Heart right ventricle (tissue), 16 donors: Measurements from ENCODE around the gene FANCC. TPM values are rescaled to one million over a fixed set of nuclear protein-coding genes. Genes with fewer than 3 reads are reported as not detected.

ENCODE experiments used
- ATAC-seq, 8 donors: fragments of 200-7000 bp; cut with Tn5 transposase; one replicate each; pipeline ENCODE4 v1.9.1; 2020; ENCODE audit warnings: mild to moderate bottlenecking in 8 of 8, moderate library complexity in 8 of 8, moderate number of reproducible peaks in 1 of 8
- DNase-seq, 2 donors: peaks; one replicate each; pipeline ENCODE4 v3.0.0-alpha.2; 2020
- H3K27ac ChIP-seq, 10 donors: fragments of 200-600 bp; sonication (generic) in 2 of 10; one replicate each; pipeline versions ENCODE4 v1.5.0 to v1.8.0; 2020 to 2022; ENCODE audit warnings: mild to moderate bottlenecking in 3 of 10
- H3K27me3 ChIP-seq, 7 donors: fragments of 200-600 bp; one replicate each; pipeline ENCODE4 v1.8.0; 2021 to 2022; ENCODE audit warnings: mild to moderate bottlenecking in 2 of 7
- H3K36me3 ChIP-seq, 9 donors: fragments of 200-600 bp; sonication (generic) in 1 of 9; one replicate each; pipeline versions ENCODE4 v1.5.0 to v1.8.0; 2020 to 2022; ENCODE audit warnings: mild to moderate bottlenecking in 2 of 9
- H3K4me1 ChIP-seq, 9 donors: fragments of 200-600 bp; sonication (generic) in 1 of 9; one replicate each; pipeline versions ENCODE4 v1.5.0 to v1.8.0; 2020 to 2022; ENCODE audit warnings: mild to moderate bottlenecking in 4 of 9
- H3K4me3 ChIP-seq, 10 donors: fragments of 200-600 bp; sonication (generic) in 2 of 10; one replicate each; pipeline versions ENCODE4 v1.5.0 to v1.8.0; 2020 to 2022; ENCODE audit warnings: mild to moderate bottlenecking in 7 of 10, moderate library complexity in 2 of 10
- H3K9me3 ChIP-seq, 11 donors: fragments of 200-600 bp in 10 of 11; sonication (generic) in 2 of 11; one replicate each; pipeline versions ENCODE4 v1.5.0 to v1.8.0; 2013 to 2022; ENCODE audit warnings: mild to moderate bottlenecking in 2 of 11, control low read depth in 1 of 11, moderate library complexity in 1 of 11
- WGBS, 2 donors: extraction: QIAGEN DNeasy Blood & Tissue Kit; methylation state at CpG; one replicate each; pipeline ENCODE4 v1.1.7; 2013; ENCODE audit warnings: inconsistent platforms in 1 of 2; 5-methylcytosine and 5-hydroxymethylcytosine counted together
- intact Hi-C, 10 donors: fragments of 100-400 bp; cut with DNase I; formaldehyde crosslinking; loops; one replicate each; pipeline versions ENCODE4 v1.11.1 to v1.14.2; 2022
- polyA plus RNA-seq, 2 donors: library from polyadenylated mRNA; stranded (reverse); fragments of 200-250 nt; gene quantifications; one replicate each; pipeline ENCODE4 v1.2.3, GENCODE V29; 2013
- total RNA-seq, 10 donors: library from RNA; stranded (reverse); fragmentation: NEBNext Ultra II Directional in 3 of 10; extraction: Animal tissue kit (Norgen Biotek cat#: 25700) in 3 of 10; gene quantifications; one replicate each; pipeline versions ENCODE4 v1.2.1 to v1.2.4, GENCODE V29; 2021 to 2023
- TF ChIP-seq, protein P1 (sequence below), 9 donors: fragments of 200-600 bp; sonication (generic) in 2 of 9; IDR thresholded peaks; one replicate each; pipeline versions ENCODE4 v1.5.0 to v1.8.0; 2021 to 2022; ENCODE audit warnings: antibody characterized with exemption in 9 of 9, mild to moderate bottlenecking in 5 of 9, moderate library complexity in 1 of 9
- donor health status: Arrhythmogenic right ventricular cardiomyopathy.
- donor health status: ischemic (EF 13 %, LVEDD 7.1; RV severe dilation, severe dysfunction).
- donor health status: healthy with polysubstance abuse.
- donor health status: DM: no; HTN: yes; CAD: no.
- donor health status: DM: no; HTN: no; CAD: no.
- donor health status: ischemic (EF 25% LVEDD 6.9; RV normal size, moderate dysfunction).
- donor health status: ischemic (EF 25% LVEDD 5.7; RV mildly dilated, moderate dysfunction).
- donor health status: healthy.
- donor health status: DM: yes; HTN: yes; CAD: no.
- donor health status: Ischemic cardiomyopathy.
- donor health status: ischemic (EF 35%, LVEDD 5.7; RV mildly dilated, moderate dysfunction).
- donor health status: nonischemic (EF 11% LVEDD 7.7; RV severe dilation, severe dysfunction).
- donor health status: DM: yes; HTN: yes; CAD: no.
- donor health status: PGD.
- donor health status: ischemic (EF 29% LVEDD 5.4; RV normal size, mild dysfunction).
- donor health status: nonischemic (EF 23%, LVEDD 6.1; RV moderate dilation, normal function).

FANCC gene
- total and polyA plus RNA-seq, 12 donors = 2.9 to 6.8 (median 4.3) TPM

DNA sequence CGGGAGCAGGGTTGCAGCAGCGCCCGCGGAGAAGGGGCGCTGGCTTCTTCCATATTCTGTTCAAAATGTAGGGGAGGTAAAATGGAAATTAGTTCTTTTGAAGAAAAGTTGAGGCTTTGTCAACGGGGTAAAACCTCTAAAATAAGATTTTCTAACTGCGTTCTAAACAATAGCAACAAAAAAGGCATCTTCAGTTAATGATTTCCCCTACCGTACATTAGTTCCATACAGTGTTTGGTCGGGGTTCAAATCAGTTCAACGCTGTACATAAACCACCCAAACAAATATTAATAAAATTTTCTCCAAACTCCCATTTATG, 343 bp upstream of the FANCC start:
- H3K9me3 ChIP-seq = no peaks in the 10 kb centered on the region
- H3K36me3 ChIP-seq = no peaks in the 10 kb centered on the region
- peak overlapping the region; percentile 58 to 100 (median 93) for H3K4me3 ChIP-seq
- no peaks in the 10 kb centered on the region for H3K27me3 ChIP-seq
- intact Hi-C loops = loop anchor here in 6 of 10 donors (2.0 to 10.0 kb wide), 5 partner anchors 187 to 559 kb away; partner anchors contain the start of gene ERCC6L2 (in 1 of the 6)
- DNase-seq (no peak), ATAC-seq (no peak)
- TF ChIP-seq, protein P1, sequence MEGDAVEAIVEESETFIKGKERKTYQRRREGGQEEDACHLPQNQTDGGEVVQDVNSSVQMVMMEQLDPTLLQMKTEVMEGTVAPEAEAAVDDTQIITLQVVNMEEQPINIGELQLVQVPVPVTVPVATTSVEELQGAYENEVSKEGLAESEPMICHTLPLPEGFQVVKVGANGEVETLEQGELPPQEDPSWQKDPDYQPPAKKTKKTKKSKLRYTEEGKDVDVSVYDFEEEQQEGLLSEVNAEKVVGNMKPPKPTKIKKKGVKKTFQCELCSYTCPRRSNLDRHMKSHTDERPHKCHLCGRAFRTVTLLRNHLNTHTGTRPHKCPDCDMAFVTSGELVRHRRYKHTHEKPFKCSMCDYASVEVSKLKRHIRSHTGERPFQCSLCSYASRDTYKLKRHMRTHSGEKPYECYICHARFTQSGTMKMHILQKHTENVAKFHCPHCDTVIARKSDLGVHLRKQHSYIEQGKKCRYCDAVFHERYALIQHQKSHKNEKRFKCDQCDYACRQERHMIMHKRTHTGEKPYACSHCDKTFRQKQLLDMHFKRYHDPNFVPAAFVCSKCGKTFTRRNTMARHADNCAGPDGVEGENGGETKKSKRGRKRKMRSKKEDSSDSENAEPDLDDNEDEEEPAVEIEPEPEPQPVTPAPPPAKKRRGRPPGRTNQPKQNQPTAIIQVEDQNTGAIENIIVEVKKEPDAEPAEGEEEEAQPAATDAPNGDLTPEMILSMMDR (IDR thresholded peaks at IDR 0.05) = no peak
- H3K27ac ChIP-seq = peak overlapping the region in 9 of 10 donors; percentile 82 to 99 (median 96)
- H3K4me1 ChIP-seq = peaks cover 0 to 20% (median 7%) of the 10 kb centered on the region in 9 donors
- 9% methylated on average over 9 to 10 of the region's 10 CpGs for WGBS, 2 donors

DNA sequence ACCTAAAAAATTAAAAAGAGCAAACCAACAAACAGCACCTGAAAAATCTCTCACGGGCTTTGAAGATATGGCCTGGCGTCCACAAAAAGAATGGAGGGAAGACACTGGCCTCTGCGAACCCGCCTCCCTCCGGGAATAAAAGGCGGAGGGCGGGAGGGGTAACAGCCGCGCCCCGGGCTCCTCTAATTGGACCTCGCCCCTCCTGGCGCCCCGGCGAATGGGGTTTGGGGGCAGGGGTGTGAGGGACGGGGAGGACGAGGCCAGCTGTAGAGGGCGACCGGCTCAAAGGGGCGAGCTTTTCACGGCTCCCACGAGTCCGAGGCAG, 753 bp downstream of the FANCC start:
- peak; percentile 34 to 69 (median 51) for ATAC-seq
- H3K4me3 ChIP-seq = peak overlapping the region; percentile 58 to 100 (median 93)
- H3K27me3 ChIP-seq = no peaks in the 10 kb centered on the region
- intact Hi-C loops = loop anchor here in 6 of 10 donors (2.0 to 10.0 kb wide), 5 partner anchors 188 to 561 kb away; partner anchors contain the start of gene ERCC6L2 (in 1 of the 6)
- peak overlapping the region; percentile 64 to 99 (median 96) for H3K27ac ChIP-seq
- no peaks in the 10 kb centered on the region for H3K9me3 ChIP-seq
- no peaks in the 10 kb centered on the region for H3K36me3 ChIP-seq
- WGBS, 2 donors = 0% methylated on average over 22 of the region's 22 CpGs
- peaks cover 0 to 22% (median 7%) of the 10 kb centered on the region in 9 donors for H3K4me1 ChIP-seq
- TF ChIP-seq, protein P1 (IDR thresholded peaks at IDR 0.05) = peak in 3 of 9 donors; percentile 31 to 35 (median 32)
- peak; percentile 50 to 68 for DNase-seq

DNA sequence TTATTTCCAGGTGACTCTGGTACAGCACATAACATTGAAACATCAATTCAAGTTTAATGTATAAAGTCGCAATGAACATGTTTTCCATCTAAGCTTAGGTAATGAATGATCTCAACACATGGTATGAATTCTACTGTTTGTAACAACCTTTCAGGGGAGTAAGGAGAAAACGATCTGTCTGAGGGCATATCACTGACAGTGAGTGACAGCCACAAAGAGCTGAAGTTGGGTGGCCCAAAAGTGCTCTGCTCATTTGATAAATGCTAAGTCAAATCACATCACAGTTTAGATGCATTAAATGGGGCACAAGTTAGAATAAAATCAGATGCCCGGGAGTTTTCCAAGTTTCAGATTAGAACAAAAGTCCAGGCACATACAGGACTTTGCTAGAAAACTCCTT, 1.2 kb downstream of the FANCC start:
- Histone ChIP-seq H3K4me3 (peak overlapping the region; percentile 58 to 100 (median 93)), H3K27me3 (no peaks in the 10 kb centered on the region), H3K9me3 (no peaks in the 10 kb centered on the region), H3K36me3 (no peaks in the 10 kb centered on the region), H3K27ac (peak overlapping the region in 7 of 10 donors; percentile 92 to 97 (median 96)), H3K4me1 (peaks cover 0 to 22% (median 7%) of the 10 kb centered on the region in 9 donors)
- TF ChIP-seq, protein P1 (IDR thresholded peaks at IDR 0.05) = no peak
- intact Hi-C loops = loop anchor here in 6 of 10 donors (2.0 to 10.0 kb wide), 5 partner anchors 189 to 561 kb away; partner anchors contain the start of gene ERCC6L2 (in 1 of the 6)
- ATAC-seq = no peak
- no peak for DNase-seq
- WGBS, 2 donors = 35 to 38% methylated on average over 3 of the region's 3 CpGs

DNA sequence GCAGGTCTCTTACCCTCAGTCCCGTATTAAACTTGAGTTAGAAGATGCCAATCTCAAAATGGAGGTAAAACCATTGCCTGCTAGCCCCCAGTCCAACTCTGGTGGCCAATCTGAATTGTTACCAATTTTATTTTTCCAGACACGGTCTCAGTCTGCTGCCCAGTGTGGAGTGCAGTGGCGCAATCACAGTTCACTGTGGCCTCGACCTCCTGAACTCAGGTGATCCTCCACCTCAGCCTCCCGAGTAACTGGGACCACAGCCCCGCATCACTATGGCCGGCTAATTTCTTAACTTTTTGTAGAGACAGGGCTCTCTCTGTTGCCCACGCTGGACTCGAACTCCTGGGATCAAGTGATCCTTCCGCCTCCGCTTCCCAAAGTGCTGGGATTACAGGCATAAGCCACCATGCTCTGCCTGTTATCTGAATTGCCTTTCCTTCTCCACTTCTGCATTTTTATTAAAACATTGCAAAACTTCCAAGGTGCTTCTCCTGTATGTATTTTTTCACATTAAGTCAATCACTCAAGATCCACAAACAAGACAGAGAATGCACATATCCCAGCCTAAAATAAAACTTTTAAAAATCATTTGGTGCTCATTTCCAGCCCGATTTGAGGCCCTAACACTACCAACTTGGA, 2.3 kb downstream of the FANCC start:
- Histone ChIP-seq H3K4me3 (no peak overlapping the region), H3K27me3 (no peaks in the 10 kb centered on the region), H3K36me3 (no peaks in the 10 kb centered on the region), H3K9me3 (no peaks in the 10 kb centered on the region), H3K4me1 (peaks cover 0 to 22% (median 7%) of the 10 kb centered on the region in 9 donors), H3K27ac (no peak overlapping the region)
- DNase-seq (no peak), ATAC-seq (no peak)
- intact Hi-C loops = loop anchor here in 5 of 10 donors (5.0 to 10.0 kb wide), 4 partner anchors 190 to 562 kb away; partner anchors contain the start of gene ERCC6L2 (in 1 of the 5)
- TF ChIP-seq, protein P1 (IDR thresholded peaks at IDR 0.05) = no peak
- 96 to 97% methylated on average over 12 of the region's 12 CpGs for WGBS, 2 donors
